Measurements from ENCODE around the gene INPP5A.
"Not testable (repeated sequence)": the region's sequence is repeated elsewhere in the genome, so short reads cannot be mapped to it uniquely, and the experiment has no call there.

DNA sequence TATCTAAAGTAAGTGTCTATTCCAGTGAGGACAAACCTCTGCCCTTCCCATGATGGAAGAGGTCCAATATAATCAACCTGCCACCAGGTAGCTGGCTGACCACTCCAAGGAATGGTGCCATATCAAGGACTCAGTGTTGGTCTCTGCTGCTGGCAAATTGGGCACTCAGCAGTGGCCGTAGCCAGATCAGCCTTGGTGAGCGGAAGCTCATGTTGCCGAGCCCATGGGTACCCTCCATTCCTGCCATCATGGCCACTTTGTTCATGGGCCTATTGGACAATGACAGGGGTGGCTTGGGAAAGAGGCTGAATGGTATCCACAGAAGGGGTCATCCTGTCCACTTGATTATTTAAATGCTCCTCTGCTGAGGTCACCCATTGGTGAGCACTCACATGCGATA is 136.2 kb downstream of the INPP5A start:
- TF ChIP-seq, protein P1, sequence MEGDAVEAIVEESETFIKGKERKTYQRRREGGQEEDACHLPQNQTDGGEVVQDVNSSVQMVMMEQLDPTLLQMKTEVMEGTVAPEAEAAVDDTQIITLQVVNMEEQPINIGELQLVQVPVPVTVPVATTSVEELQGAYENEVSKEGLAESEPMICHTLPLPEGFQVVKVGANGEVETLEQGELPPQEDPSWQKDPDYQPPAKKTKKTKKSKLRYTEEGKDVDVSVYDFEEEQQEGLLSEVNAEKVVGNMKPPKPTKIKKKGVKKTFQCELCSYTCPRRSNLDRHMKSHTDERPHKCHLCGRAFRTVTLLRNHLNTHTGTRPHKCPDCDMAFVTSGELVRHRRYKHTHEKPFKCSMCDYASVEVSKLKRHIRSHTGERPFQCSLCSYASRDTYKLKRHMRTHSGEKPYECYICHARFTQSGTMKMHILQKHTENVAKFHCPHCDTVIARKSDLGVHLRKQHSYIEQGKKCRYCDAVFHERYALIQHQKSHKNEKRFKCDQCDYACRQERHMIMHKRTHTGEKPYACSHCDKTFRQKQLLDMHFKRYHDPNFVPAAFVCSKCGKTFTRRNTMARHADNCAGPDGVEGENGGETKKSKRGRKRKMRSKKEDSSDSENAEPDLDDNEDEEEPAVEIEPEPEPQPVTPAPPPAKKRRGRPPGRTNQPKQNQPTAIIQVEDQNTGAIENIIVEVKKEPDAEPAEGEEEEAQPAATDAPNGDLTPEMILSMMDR (IDR thresholded peaks at IDR 0.05) = not testable (repeated sequence)
- not testable (repeated sequence) for TF ChIP-seq EZH2phosphoT487, EZH2 (IDR thresholded peaks at IDR 0.05)
